Liver (tissue), 9 donors: ENCODE data around the gene KCNQ5. TPM values are rescaled to one million over a fixed set of nuclear protein-coding genes. Genes with fewer than 3 reads are reported as not detected.

ENCODE experiments used
- DNase-seq: peaks from one replicate; pipeline ENCODE4 v3.0.0-alpha.2; 2017; ENCODE audit warnings: low spot score
- H3K27ac ChIP-seq, 2 donors: one replicate each; pipeline ENCODE4 v1.7.0; 2013; ENCODE audit warnings: inconsistent platforms in 2 of 2, low read length in 2 of 2, control low read depth in 1 of 2, low read depth in 1 of 2, mild to moderate bottlenecking in 1 of 2
- H3K27me3 ChIP-seq, 4 donors: one replicate each; pipeline versions ENCODE4 v1.6.1 to v1.7.0; 2013; ENCODE audit warnings: low read length in 3 of 4, inconsistent platforms in 1 of 4, mild to moderate bottlenecking in 1 of 4, moderate library complexity in 1 of 4; ENCODE audit not compliant: control insufficient read depth in 4 of 4, insufficient read depth in 4 of 4
- H3K36me3 ChIP-seq, 4 donors: one replicate each; pipeline versions ENCODE4 v1.6.1 to v1.7.0; 2013; ENCODE audit warnings: low read length in 3 of 4, mild to moderate bottlenecking in 3 of 4, low read depth in 1 of 4, moderate library complexity in 1 of 4; ENCODE audit not compliant: control insufficient read depth in 4 of 4, insufficient read depth in 3 of 4
- H3K4me1 ChIP-seq, 4 donors: one replicate each; pipeline versions ENCODE4 v1.6.1 to v1.7.0; 2013; ENCODE audit warnings: low read length in 3 of 4, mild to moderate bottlenecking in 3 of 4, moderate library complexity in 1 of 4; ENCODE audit not compliant: control insufficient read depth in 4 of 4, insufficient read depth in 4 of 4
- H3K4me3 ChIP-seq, 3 donors: one replicate each; pipeline versions ENCODE4 v1.6.1 to v1.7.0; 2013; ENCODE audit warnings: low read length in 3 of 3, control low read depth in 1 of 3, low read depth in 1 of 3, mild to moderate bottlenecking in 1 of 3
- H3K9ac ChIP-seq, 2 donors: one replicate each; pipeline ENCODE4 v1.7.0; 2013; ENCODE audit warnings: low read length in 2 of 2, mild to moderate bottlenecking in 2 of 2, moderate library complexity in 2 of 2, control low read depth in 1 of 2, low read depth in 1 of 2
- H3K9me3 ChIP-seq, 4 donors: one replicate each; pipeline versions ENCODE4 v1.6.1 to v1.7.0; 2013; ENCODE audit warnings: low read length in 3 of 4; ENCODE audit not compliant: control insufficient read depth in 4 of 4
- CTCF ChIP-seq: fragments of 150-350 bp; IDR thresholded peaks from 2 replicates; pipeline ENCODE4 v1.5.1; 2017; ENCODE audit warnings: improper control_type of control experiment, low read depth, low read length; ENCODE audit not compliant: missing input control
- EGR1 ChIP-seq, 2 donors: IDR thresholded peaks; 2 replicates each; pipeline ENCODE4 v1.6.1; 2016 to 2018; ENCODE audit warnings: antibody characterized with exemption in 2 of 2, low read depth in 2 of 2
- FOXA1 ChIP-seq: IDR thresholded peaks from 2 replicates; pipeline ENCODE4 v1.6.1; 2016; ENCODE audit warnings: antibody characterized with exemption
- GABPA ChIP-seq, 2 donors: IDR thresholded peaks in 1 of 2; conservative IDR thresholded peaks in 1 of 2; 2 replicates each; pipeline ENCODE4 v1.6.1; 2016; ENCODE audit warnings: antibody characterized with exemption in 2 of 2, mild to moderate bottlenecking in 1 of 2, moderate library complexity in 1 of 2
- HNF4A ChIP-seq, 2 donors: conservative IDR thresholded peaks; 2 replicates each; pipeline ENCODE4 v1.6.1; 2016; ENCODE audit warnings: antibody characterized with exemption in 2 of 2, mild to moderate bottlenecking in 2 of 2
- HNF4G ChIP-seq: IDR thresholded peaks from 2 replicates; pipeline ENCODE4 v1.6.1; 2016; ENCODE audit warnings: antibody characterized with exemption
- JUND ChIP-seq, 2 donors: IDR thresholded peaks; 2 replicates each; pipeline ENCODE4 v1.6.1; 2016; ENCODE audit warnings: antibody characterized with exemption in 2 of 2
- MAX ChIP-seq: IDR thresholded peaks from 2 replicates; pipeline ENCODE4 v1.6.1; 2016; ENCODE audit warnings: antibody characterized with exemption
- NR2F2 ChIP-seq: IDR thresholded peaks from 2 replicates; pipeline ENCODE4 v1.6.1; 2016; ENCODE audit warnings: antibody characterized with exemption
- RAD21 ChIP-seq, 2 donors: IDR thresholded peaks; 2 replicates each; pipeline ENCODE4 v1.6.1; 2016; ENCODE audit warnings: antibody characterized with exemption in 2 of 2, mild to moderate bottlenecking in 2 of 2
- REST ChIP-seq: IDR thresholded peaks from 2 replicates; pipeline ENCODE4 v1.6.1; 2016; ENCODE audit warnings: antibody characterized with exemption, mild to moderate bottlenecking
- SP1 ChIP-seq: IDR thresholded peaks from 2 replicates; pipeline ENCODE4 v1.6.1; 2018; ENCODE audit warnings: antibody characterized with exemption, mild to moderate bottlenecking
- TAF1 ChIP-seq: conservative IDR thresholded peaks from 2 replicates; pipeline ENCODE4 v1.6.1; 2016; ENCODE audit warnings: antibody characterized with exemption, mild to moderate bottlenecking
- YY1 ChIP-seq: IDR thresholded peaks from 2 replicates; pipeline ENCODE4 v1.6.1; 2016; ENCODE audit warnings: antibody characterized with exemption, mild to moderate bottlenecking
- ZBTB33 ChIP-seq: IDR thresholded peaks from 2 replicates; pipeline ENCODE4 v1.6.1; 2016; ENCODE audit warnings: antibody characterized with exemption
- WGBS: extraction: QIAGEN DNeasy Blood & Tissue Kit; methylation state at CpG from one replicate; pipeline ENCODE4 v1.1.7; 2013; 5-methylcytosine and 5-hydroxymethylcytosine counted together
- polyA plus RNA-seq, 2 donors: library from polyadenylated mRNA; stranded (reverse) in 1 of 2; unstranded in 1 of 2; fragments of 200-250 nt in 1 of 2; fragments of >200 nt in 1 of 2; fragmentation: Nextera tagmentation in 1 of 2; extraction: Ambion mirVana in 1 of 2; gene quantifications; one replicate each; pipeline versions ENCODE4 v1.2.1 to v1.2.3, GENCODE V29; 2013 to 2015
- total RNA-seq, 2 donors: library from RNA; depleted of rRNA; stranded (reverse); fragments of >200 nt; gene quantifications; one replicate each; pipeline ENCODE4 v1.2.3, GENCODE V29; 2014
- donor health status: healthy.
- donor health status: healthy.
- donor health status: healthy.
- donor health status: healthy.
- donor health status: healthy.

KCNQ5 gene
- total and polyA plus RNA-seq, 4 donors: 0.02 to 1.1 (median 0.15) TPM

GRCh38 chr6:72651967-72652956 is 30.4 kb downstream of the KCNQ5 start:
- DNase-seq: no peak
- no peaks in the 10 kb centered on the region for H3K9me3 ChIP-seq
- 70% methylated on average over 7 of the region's 7 CpGs for WGBS
- TF ChIP-seq TAF1: no peak
- no peak for TF ChIP-seq ZBTB33
- TF ChIP-seq GABPA (IDR thresholded peaks at IDR 0.05 in 1 of 2, conservative IDR thresholded peaks at IDR 0.05 in 1 of 2): no peak
- no peak for TF ChIP-seq REST
- TF ChIP-seq MAX: no peak
- TF ChIP-seq NR2F2: no peak
- no peak for TF ChIP-seq CTCF
- TF ChIP-seq EGR1 (IDR thresholded peaks at IDR 0.05; ENCODE audit: low read depth in 2 of 2): no peak
- TF ChIP-seq HNF4G: no peak
- no peak for TF ChIP-seq RAD21 (IDR thresholded peaks at IDR 0.05)
- TF ChIP-seq HNF4A (conservative IDR thresholded peaks at IDR 0.05): no peak
- no peak for TF ChIP-seq JUND (IDR thresholded peaks at IDR 0.05)
- no peak overlapping the region for H3K9ac ChIP-seq
- no peaks in the 10 kb centered on the region for H3K27me3 ChIP-seq
- H3K36me3 ChIP-seq: no peaks in the 10 kb centered on the region
- no peaks in the 10 kb centered on the region for H3K4me1 ChIP-seq
- H3K4me3 ChIP-seq: no peak overlapping the region
- no peak overlapping the region for H3K27ac ChIP-seq

- Histone ChIP-seq H3K4me1 (no peaks in the 10 kb centered on the region), H3K36me3 (no peaks in the 10 kb centered on the region), H3K4me3 (no peak overlapping the region), H3K9ac (no peak overlapping the region), H3K27ac (no peak overlapping the region), H3K27me3 (no peaks in the 10 kb centered on the region), H3K9me3 (no peaks in the 10 kb centered on the region)
- TF ChIP-seq MAX (no peak), FOXA1 (no peak), RAD21 (IDR thresholded peaks at IDR 0.05) (no peak), NR2F2 (no peak), GABPA (IDR thresholded peaks at IDR 0.05 in 1 of 2, conservative IDR thresholded peaks at IDR 0.05 in 1 of 2) (no peak), REST (no peak), SP1 (no peak), YY1 (no peak), HNF4G (no peak), TAF1 (no peak), EGR1 (IDR thresholded peaks at IDR 0.05; ENCODE audit: low read depth in 2 of 2) (no peak), CTCF (no peak), JUND (IDR thresholded peaks at IDR 0.05) (no peak)
- whole genome bisulfite sequencing: 40% methylated on average over 1 of the region's 1 CpG
- DNase-seq: no peak
Observed at GRCh38 chr6:72653026-72653425, 31.2 kb downstream of the KCNQ5 start.
